Endothelial cell of umbilical vein (primary cell): ENCODE results near the gene MED15. TPM values are rescaled to one million over a fixed set of nuclear protein-coding genes. Genes with fewer than 3 reads are reported as not detected.

Source experiments
- BruUV-seq: library from RNA; stranded (reverse); fragments of 400-500 nt; replicated peaks from 2 replicates; lab custom pipeline; 2021; lab: Mats Ljungman, UMichigan
- CTCF ChIA-PET: fragments of 300-600, 350-600 bp; sonication (Branson Sonifier 250); formaldehyde crosslinking; loops from one replicate; lab custom pipeline; 2021; ENCODE audit warnings: antibody characterized with exemption, inconsistent platforms; lab: Charles Lee
- POLR2A ChIA-PET: fragments of 300-600, 350-600 bp; sonication (Branson Sonifier 250); formaldehyde crosslinking; loops from one replicate; lab custom pipeline; 2021; ENCODE audit warnings: antibody characterized with exemption, inconsistent platforms; lab: Charles Lee
- DNase-seq: peaks from one replicate; pipeline ENCODE4 v3.0.0-alpha.2; 2011; ENCODE audit warnings: low read depth, low spot score
- FAIRE-seq: peaks from 2 replicates; lab custom pipeline; 2011; peaks lifted over from hg19 to GRCh38; lab: Jason Lieb, UNC
- H2AFZ ChIP-seq: 2 replicates; pipeline ENCODE4 v1.6.0; 2012; ENCODE audit warnings: low read depth, low read length, control low read depth, inconsistent platforms
- H3K27ac ChIP-seq: 2 replicates; pipeline ENCODE4 v1.5.1; 2011; ENCODE audit warnings: low read depth, mild to moderate bottlenecking, control low read depth, low read length, moderate library complexity; ENCODE audit not compliant: insufficient read depth
- H3K27me3 ChIP-seq, 2 experiments: 2 replicates each; pipeline versions ENCODE4 v1.6.0 to v1.6.1; 2011; ENCODE audit warnings: low read length in 2 of 2, mixed read lengths in 1 of 2; ENCODE audit not compliant: control insufficient read depth in 2 of 2, insufficient read depth in 2 of 2
- H3K36me3 ChIP-seq, 2 experiments: 2 replicates in 1 of 2; 3 replicates in 1 of 2; pipeline ENCODE4 v1.5.1; 2011; ENCODE audit warnings: low read length in 2 of 2, mild to moderate bottlenecking in 1 of 2, moderate library complexity in 1 of 2; ENCODE audit not compliant: control insufficient read depth in 2 of 2, insufficient read depth in 2 of 2; ENCODE audit errors: extremely low read depth in 1 of 2
- H3K4me1 ChIP-seq: 3 replicates; pipeline ENCODE4 v1.5.1; 2011; ENCODE audit warnings: mild to moderate bottlenecking, low read length; ENCODE audit not compliant: control insufficient read depth, insufficient read depth; ENCODE audit errors: extremely low read depth
- H3K4me2 ChIP-seq: 2 replicates; pipeline ENCODE4 v1.6.1; 2011; ENCODE audit warnings: low read length, control low read depth, mixed read lengths; ENCODE audit not compliant: insufficient read depth
- H3K4me3 ChIP-seq, 3 experiments: fragments of 200-600 bp in 1 of 3; sonication (generic), shearing (Covaris generic) in 1 of 3; replicated peaks in 1 of 3; 2 replicates each; pipeline ENCODE4 v1.5.1; 2011 to 2016; ENCODE audit warnings: control low read depth in 3 of 3, low read length in 3 of 3, mild to moderate bottlenecking in 2 of 3, inconsistent platforms in 1 of 3, low read depth in 1 of 3, moderate library complexity in 1 of 3; ENCODE audit not compliant: insufficient read depth in 1 of 3
- H3K79me2 ChIP-seq: 2 replicates; pipeline ENCODE4 v1.6.0; 2012; ENCODE audit warnings: low read length, inconsistent platforms; ENCODE audit not compliant: control insufficient read depth, insufficient read depth
- H3K9ac ChIP-seq: replicated peaks from 2 replicates; pipeline ENCODE3; 2011; ENCODE audit warnings: low read length, control low read depth; ENCODE audit not compliant: insufficient read depth; ENCODE audit errors: extremely low read depth
- H3K9me1 ChIP-seq: replicated peaks from 3 replicates; pipeline ENCODE4 v1.6.0; 2011; ENCODE audit warnings: mild to moderate bottlenecking, low read length; ENCODE audit not compliant: control insufficient read depth, insufficient read depth; ENCODE audit errors: extremely low read depth
- H3K9me3 ChIP-seq: replicated peaks from 2 replicates; pipeline ENCODE4 v1.5.1; 2012; ENCODE audit warnings: low read length, inconsistent platforms; ENCODE audit not compliant: control insufficient read depth, insufficient read depth
- H4K20me1 ChIP-seq: replicated peaks from 2 replicates; pipeline ENCODE3; 2011; ENCODE audit warnings: mild to moderate bottlenecking, low read length; ENCODE audit not compliant: control insufficient read depth, insufficient read depth; ENCODE audit errors: extremely low read depth
- EZH2 ChIP-seq: IDR thresholded peaks from 2 replicates; pipeline ENCODE4 v1.6.1; 2012; ENCODE audit warnings: borderline replicate concordance, low read depth, mild to moderate bottlenecking, moderate library complexity, low read length, inconsistent platforms; ENCODE audit not compliant: severe bottlenecking
- FOS ChIP-seq: IDR thresholded peaks from 2 replicates; pipeline ENCODE4 v1.6.1; 2011; ENCODE audit warnings: mild to moderate bottlenecking, low read length, moderate library complexity, borderline replicate concordance; ENCODE audit not compliant: insufficient read depth
- GATA2 ChIP-seq: IDR thresholded peaks from 2 replicates; pipeline ENCODE4 v1.7.0; 2011; ENCODE audit warnings: low read depth, mild to moderate bottlenecking, moderate library complexity, mixed read lengths, low read length; ENCODE audit not compliant: insufficient read length, insufficient read depth
- JUN ChIP-seq: IDR thresholded peaks from 2 replicates; pipeline ENCODE4 v1.6.1; 2011; ENCODE audit warnings: borderline replicate concordance, low read depth; ENCODE audit not compliant: insufficient read length, insufficient read depth
- MYC ChIP-seq: IDR thresholded peaks from one replicate; pipeline ENCODE4 v1.6.1; 2011; ENCODE audit warnings: mild to moderate bottlenecking, low read depth, low read length
- POLR2A ChIP-seq: IDR thresholded peaks from 2 replicates; pipeline ENCODE4 v1.6.1; 2012; ENCODE audit warnings: low read depth, mild to moderate bottlenecking, control low read depth, low read length
- POLR2AphosphoS5 ChIP-seq: IDR thresholded peaks from 2 replicates; pipeline ENCODE4 v1.6.1; 2012; ENCODE audit warnings: low read depth, mild to moderate bottlenecking, control low read depth, low read length, moderate library complexity; ENCODE audit not compliant: insufficient read depth
- dilution Hi-C: fragments of 300-500 bp; cut with MboI; formaldehyde crosslinking; loops from one replicate; pipeline ENCODE4 v1.15.0; 2019; ENCODE audit warnings: low sequenced_read_pairs; ENCODE audit not compliant: extremely low pct_ligation_motif_present
- intact Hi-C: fragments of 100-400 bp; cut with micrococcal nuclease; formaldehyde crosslinking; loops from one replicate; pipeline ENCODE4 v1.10.0; 2022
- polyA plus RNA-seq, 4 experiments: library from polyadenylated mRNA; depleted of rRNA in 3 of 4; stranded (reverse) in 3 of 4; unstranded in 1 of 4; fragments of >200 nt; gene quantifications; 2 replicates each; pipeline versions ENCODE4 v1.2.1 to v1.2.3, GENCODE V29; 2011 to 2012; ENCODE audit warnings: missing spikeins in 1 of 4
- total RNA-seq: library from RNA; stranded (reverse); gene quantifications from 2 replicates; pipeline ENCODE4 v1.2.3, GENCODE V29; 2021
- TF ChIP-seq, protein P1 (sequence below): IDR thresholded peaks from 2 replicates; pipeline ENCODE4 v1.6.1; 2011; ENCODE audit not compliant: insufficient read depth, insufficient read length
- TF ChIP-seq, protein P2 (sequence below), 2 donors: IDR thresholded peaks; 1 replicate in 1 of 2; 2 replicates in 1 of 2; pipeline ENCODE4 v1.5.1; 2011; ENCODE audit warnings: low read length in 2 of 2, mild to moderate bottlenecking in 2 of 2, moderate library complexity in 2 of 2, control low read depth in 1 of 2, inconsistent platforms in 1 of 2, low read depth in 1 of 2; ENCODE audit not compliant: insufficient read depth in 1 of 2; ENCODE audit errors: extremely low read depth in 1 of 2

The MED15 gene
- total and polyA plus RNA-seq, 2 donors (not counting 3 experiments of a cell fraction or from before 2014, with no cell fraction given): 68.1 to 138 TPM

DNA sequence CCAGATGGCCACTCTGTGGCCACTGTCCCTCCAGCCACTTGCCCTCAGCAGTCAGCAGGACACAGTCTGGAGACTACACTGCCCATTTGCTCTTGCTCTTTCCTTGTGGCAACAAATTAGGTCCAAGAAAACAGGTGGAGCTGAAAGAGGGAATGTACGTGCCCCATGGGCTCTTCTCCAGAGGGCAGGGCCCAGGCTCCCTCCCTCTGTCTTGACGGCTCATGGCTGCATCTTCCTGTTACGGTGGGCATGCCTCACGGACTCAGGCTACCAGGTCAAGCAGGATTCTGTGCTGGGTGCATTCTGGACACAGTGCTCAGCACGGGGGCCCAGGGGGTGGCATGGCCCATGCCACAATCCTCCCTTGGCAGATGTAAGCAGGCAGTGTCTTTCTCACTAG is 71.3 kb downstream of the MED15 start:
- ChIA-PET POLR2A (no interaction called here), CTCF (interaction anchor here (1.4 kb wide), 1 partner anchor 14 kb away, joined by 5 read pairs; no protein-coding TSS in a partner anchor)
- Histone ChIP-seq H3K27me3 (no peaks in the 10 kb centered on the region), H3K4me3 (no peak overlapping the region), H3K36me3 (peaks cover 30 to 66% of the 10 kb centered on the region in 2 experiments), H2AFZ (no peak overlapping the region), H3K27ac (no peak overlapping the region), H3K9ac (no peak overlapping the region), H3K9me1 (no peaks in the 10 kb centered on the region), H3K79me2 (peaks cover 8% of the 10 kb centered on the region), H3K4me2 (no peak overlapping the region), H4K20me1 (no peaks in the 10 kb centered on the region), H3K4me1 (no peaks in the 10 kb centered on the region), H3K9me3 (no peaks in the 10 kb centered on the region)
- intact Hi-C loops (no loop called here), dilution Hi-C loops (no loop called here)
- no peak for TF ChIP-seq JUN
- DNase-seq: no peak
- no TSS peak for BruUV-seq
- no peak for FAIRE-seq

DNA sequence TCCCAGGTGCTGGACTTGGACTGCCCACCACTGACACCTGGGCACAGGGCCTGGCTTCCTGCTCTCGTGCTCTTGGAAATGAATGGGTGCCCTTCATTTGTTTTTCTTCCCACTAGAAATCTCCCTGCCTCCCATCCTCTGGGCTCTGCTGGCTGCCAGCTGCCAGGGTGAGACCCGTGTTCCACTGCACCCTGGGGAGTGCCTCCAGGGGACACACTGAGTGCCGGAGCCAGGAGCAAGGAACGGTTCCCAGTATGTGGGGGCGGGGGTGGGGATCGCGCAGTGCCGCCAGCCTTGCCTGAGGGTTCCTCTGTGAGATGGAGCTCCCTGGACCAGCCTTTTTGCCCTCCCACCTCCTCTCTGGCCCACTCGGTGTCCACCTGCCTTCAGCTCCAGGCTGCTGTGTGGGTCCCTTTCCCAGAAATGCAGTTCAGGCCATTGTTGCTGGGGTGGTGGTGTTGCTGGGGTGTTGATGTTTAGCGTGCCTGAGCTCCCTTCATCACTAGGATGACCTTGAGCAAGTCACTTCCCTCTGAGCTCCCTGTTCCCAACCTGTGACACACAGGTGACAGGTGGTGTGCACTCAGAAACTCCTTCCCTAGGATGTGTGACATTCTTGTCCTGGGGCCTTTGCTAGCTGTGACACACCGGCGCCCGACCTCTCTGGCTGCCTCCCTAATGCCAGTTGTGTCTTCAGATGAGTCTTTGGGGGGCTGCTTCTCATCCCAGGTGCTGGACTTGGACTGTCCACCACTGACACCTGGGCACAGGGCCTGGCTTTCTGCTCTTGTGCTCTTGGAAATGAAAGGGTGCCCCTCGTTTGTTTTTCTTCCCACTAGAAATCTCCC is 72.1 kb downstream of the MED15 start:
- Histone ChIP-seq H3K4me2 (no peak overlapping the region), H4K20me1 (no peaks in the 10 kb centered on the region), H3K9me1 (no peaks in the 10 kb centered on the region), H3K36me3 (peaks cover 24 to 65% of the 10 kb centered on the region in 2 experiments), H3K9me3 (no peaks in the 10 kb centered on the region), H2AFZ (no peak overlapping the region), H3K27me3 (no peaks in the 10 kb centered on the region), H3K79me2 (peaks cover 8% of the 10 kb centered on the region), H3K4me1 (no peaks in the 10 kb centered on the region), H3K4me3 (no peak overlapping the region), H3K9ac (no peak overlapping the region), H3K27ac (no peak overlapping the region)
- dilution Hi-C loops: no loop called here
- CTCF ChIA-PET: interaction anchor here (1.1 to 1.7 kb wide), 2 partner anchors 9 to 15 kb away, joined by 4 to 7 read pairs; no protein-coding TSS in a partner anchor
- TF ChIP-seq FOS: no peak
- TF ChIP-seq POLR2A: no peak
- no peak for TF ChIP-seq EZH2
- no peak for TF ChIP-seq POLR2AphosphoS5
- TF ChIP-seq, protein P1, sequence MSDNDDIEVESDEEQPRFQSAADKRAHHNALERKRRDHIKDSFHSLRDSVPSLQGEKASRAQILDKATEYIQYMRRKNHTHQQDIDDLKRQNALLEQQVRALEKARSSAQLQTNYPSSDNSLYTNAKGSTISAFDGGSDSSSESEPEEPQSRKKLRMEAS: no peak
- TF ChIP-seq, protein P2, sequence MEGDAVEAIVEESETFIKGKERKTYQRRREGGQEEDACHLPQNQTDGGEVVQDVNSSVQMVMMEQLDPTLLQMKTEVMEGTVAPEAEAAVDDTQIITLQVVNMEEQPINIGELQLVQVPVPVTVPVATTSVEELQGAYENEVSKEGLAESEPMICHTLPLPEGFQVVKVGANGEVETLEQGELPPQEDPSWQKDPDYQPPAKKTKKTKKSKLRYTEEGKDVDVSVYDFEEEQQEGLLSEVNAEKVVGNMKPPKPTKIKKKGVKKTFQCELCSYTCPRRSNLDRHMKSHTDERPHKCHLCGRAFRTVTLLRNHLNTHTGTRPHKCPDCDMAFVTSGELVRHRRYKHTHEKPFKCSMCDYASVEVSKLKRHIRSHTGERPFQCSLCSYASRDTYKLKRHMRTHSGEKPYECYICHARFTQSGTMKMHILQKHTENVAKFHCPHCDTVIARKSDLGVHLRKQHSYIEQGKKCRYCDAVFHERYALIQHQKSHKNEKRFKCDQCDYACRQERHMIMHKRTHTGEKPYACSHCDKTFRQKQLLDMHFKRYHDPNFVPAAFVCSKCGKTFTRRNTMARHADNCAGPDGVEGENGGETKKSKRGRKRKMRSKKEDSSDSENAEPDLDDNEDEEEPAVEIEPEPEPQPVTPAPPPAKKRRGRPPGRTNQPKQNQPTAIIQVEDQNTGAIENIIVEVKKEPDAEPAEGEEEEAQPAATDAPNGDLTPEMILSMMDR (IDR thresholded peaks at IDR 0.05; ENCODE audit: extremely low read depth in 1 of 2, insufficient read depth in 1 of 2, low read depth in 1 of 2, low read length in 2 of 2): no peak
- no peak for TF ChIP-seq JUN
- TF ChIP-seq MYC: no peak
- no peak for TF ChIP-seq GATA2
- intact Hi-C loops: no loop called here
- no TSS peak for BruUV-seq
- DNase-seq: no peak
- POLR2A ChIA-PET: no interaction called here
- no peak for FAIRE-seq
